Measurements from ENCODE around the gene DHRS4L2.
"Not testable (repeated sequence)": the region's sequence is repeated elsewhere in the genome, so short reads cannot be mapped to it uniquely, and the experiment has no call there.

DNA sequence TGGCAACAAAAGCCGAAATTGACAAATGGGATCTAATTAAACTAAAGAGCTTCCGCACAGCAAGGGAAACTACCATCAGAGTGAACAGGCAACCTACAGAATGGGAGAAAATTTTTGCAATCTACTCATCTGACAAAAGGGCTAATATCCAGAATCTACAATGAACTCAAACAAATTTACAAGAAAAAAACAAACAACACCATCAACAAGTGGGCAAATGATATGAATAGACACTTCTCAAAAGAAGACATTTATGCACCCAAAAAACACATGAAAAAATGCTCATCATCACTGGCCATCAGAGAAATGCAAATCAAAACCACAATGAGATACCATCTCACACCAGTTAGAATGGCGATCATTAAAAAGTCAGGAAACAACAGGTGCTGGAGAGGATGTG, 41.0 kb downstream of the DHRS4L2 start:
- TF ChIP-seq, protein P1, sequence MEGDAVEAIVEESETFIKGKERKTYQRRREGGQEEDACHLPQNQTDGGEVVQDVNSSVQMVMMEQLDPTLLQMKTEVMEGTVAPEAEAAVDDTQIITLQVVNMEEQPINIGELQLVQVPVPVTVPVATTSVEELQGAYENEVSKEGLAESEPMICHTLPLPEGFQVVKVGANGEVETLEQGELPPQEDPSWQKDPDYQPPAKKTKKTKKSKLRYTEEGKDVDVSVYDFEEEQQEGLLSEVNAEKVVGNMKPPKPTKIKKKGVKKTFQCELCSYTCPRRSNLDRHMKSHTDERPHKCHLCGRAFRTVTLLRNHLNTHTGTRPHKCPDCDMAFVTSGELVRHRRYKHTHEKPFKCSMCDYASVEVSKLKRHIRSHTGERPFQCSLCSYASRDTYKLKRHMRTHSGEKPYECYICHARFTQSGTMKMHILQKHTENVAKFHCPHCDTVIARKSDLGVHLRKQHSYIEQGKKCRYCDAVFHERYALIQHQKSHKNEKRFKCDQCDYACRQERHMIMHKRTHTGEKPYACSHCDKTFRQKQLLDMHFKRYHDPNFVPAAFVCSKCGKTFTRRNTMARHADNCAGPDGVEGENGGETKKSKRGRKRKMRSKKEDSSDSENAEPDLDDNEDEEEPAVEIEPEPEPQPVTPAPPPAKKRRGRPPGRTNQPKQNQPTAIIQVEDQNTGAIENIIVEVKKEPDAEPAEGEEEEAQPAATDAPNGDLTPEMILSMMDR (IDR thresholded peaks at IDR 0.05; ENCODE audit: insufficient read depth, low read length), result not testable (repeated sequence)
- not testable (repeated sequence) for TF ChIP-seq POLR2AphosphoS5 (IDR thresholded peaks at IDR 0.05; ENCODE audit: low read depth)
- TF ChIP-seq, protein P2, sequence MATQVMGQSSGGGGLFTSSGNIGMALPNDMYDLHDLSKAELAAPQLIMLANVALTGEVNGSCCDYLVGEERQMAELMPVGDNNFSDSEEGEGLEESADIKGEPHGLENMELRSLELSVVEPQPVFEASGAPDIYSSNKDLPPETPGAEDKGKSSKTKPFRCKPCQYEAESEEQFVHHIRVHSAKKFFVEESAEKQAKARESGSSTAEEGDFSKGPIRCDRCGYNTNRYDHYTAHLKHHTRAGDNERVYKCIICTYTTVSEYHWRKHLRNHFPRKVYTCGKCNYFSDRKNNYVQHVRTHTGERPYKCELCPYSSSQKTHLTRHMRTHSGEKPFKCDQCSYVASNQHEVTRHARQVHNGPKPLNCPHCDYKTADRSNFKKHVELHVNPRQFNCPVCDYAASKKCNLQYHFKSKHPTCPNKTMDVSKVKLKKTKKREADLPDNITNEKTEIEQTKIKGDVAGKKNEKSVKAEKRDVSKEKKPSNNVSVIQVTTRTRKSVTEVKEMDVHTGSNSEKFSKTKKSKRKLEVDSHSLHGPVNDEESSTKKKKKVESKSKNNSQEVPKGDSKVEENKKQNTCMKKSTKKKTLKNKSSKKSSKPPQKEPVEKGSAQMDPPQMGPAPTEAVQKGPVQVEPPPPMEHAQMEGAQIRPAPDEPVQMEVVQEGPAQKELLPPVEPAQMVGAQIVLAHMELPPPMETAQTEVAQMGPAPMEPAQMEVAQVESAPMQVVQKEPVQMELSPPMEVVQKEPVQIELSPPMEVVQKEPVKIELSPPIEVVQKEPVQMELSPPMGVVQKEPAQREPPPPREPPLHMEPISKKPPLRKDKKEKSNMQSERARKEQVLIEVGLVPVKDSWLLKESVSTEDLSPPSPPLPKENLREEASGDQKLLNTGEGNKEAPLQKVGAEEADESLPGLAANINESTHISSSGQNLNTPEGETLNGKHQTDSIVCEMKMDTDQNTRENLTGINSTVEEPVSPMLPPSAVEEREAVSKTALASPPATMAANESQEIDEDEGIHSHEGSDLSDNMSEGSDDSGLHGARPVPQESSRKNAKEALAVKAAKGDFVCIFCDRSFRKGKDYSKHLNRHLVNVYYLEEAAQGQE (IDR thresholded peaks at IDR 0.05; ENCODE audit: insufficient replicate concordance, low read depth), result not testable (repeated sequence)
